T-helper 1 cell treated with Interleukin-12 subunit alpha and Interleukin-12 subunit beta and Interleukin-4 antibody, amounts not matched to agents 30 μg/mL and 1 μg/mL, for 36 hours (primary cell): Measurements from ENCODE around the gene ZNF160.
"Not testable (repeated sequence)": the region's sequence is repeated elsewhere in the genome, so short reads cannot be mapped to it uniquely, and the experiment has no call there.

Experiments
- H3K27ac Mint-ChIP-seq: one replicate; pipeline ENCODE4 v1.8.0; 2021; ENCODE audit warnings: mild to moderate bottlenecking, mixed read lengths
- H3K27me3 Mint-ChIP-seq: one replicate; pipeline ENCODE4 v1.8.0; 2021; ENCODE audit warnings: low read depth, mixed read lengths
- H3K36me3 Mint-ChIP-seq: one replicate; pipeline ENCODE4 v1.8.0; 2021; ENCODE audit warnings: low read depth, mixed read lengths
- H3K4me1 Mint-ChIP-seq: one replicate; pipeline ENCODE4 v1.8.0; 2021; ENCODE audit warnings: low read depth, mixed read lengths
- H3K4me3 Mint-ChIP-seq: one replicate; pipeline ENCODE4 v1.8.0; 2021; ENCODE audit warnings: mild to moderate bottlenecking, moderate library complexity, mixed read lengths
- H3K9me3 Mint-ChIP-seq: one replicate; pipeline ENCODE4 v1.8.0; 2021; ENCODE audit warnings: mixed read lengths

Gene ZNF160

DNA sequence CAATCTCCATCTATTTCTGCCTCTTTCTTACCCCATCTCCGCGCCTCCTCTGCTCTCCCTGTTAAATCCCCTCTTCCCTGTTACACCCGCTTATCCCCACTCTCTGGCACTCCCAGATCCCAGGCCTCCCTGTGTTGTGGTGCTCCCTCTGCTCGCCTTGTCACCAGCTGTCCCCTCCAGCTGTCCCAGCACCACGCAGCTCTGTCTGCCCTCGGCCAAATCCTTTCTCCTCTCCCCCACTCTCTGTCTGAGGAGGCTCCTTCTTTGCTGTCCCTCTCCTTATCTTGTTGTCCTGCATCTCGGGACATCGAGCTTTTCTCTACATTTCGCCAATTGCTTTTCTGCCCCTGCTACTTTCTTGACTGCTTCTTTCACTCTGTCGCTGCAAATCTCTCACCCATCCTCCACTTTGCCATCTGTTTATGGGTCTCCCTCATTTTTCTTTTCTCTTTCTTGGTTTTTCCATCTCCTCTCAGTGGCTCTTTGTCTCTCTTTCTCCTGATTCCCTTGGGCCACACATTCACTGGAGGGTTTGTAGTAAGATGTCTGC lies 941 bp downstream of the ZNF160 start:
- H3K27ac Mint-ChIP-seq: peak overlapping the region; percentile 86
- peaks cover 15% of the 10 kb centered on the region for H3K4me1 Mint-ChIP-seq
- peak overlapping the region; percentile 87 for H3K4me3 Mint-ChIP-seq
- peaks cover 35% of the 10 kb centered on the region for H3K36me3 Mint-ChIP-seq
- no peaks in the 10 kb centered on the region for H3K27me3 Mint-ChIP-seq
- H3K9me3 Mint-ChIP-seq: peaks cover 39% of the 10 kb centered on the region

DNA sequence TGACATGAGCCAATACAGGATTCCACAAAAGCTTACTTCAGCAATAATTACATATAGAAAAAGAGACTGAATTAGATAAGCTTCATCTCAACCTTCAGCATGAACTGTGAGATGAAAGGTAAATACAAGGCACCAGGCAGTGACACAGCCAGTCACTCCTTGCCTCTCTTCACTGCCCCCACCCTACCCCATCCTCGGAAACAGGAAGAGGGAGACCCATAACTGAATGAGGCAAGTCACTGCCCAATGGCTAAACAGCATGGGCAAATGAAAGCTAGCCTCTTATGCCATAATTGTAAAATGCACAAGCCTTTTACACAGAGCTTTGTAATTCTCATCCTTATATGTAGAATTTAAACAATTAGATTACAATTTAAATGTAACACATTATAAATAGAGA lies 1.7 kb downstream of the ZNF160 start:
- H3K4me3 Mint-ChIP-seq: peak overlapping the region; percentile 87
- peaks cover 35% of the 10 kb centered on the region for H3K9me3 Mint-ChIP-seq
- peaks cover 15% of the 10 kb centered on the region for H3K4me1 Mint-ChIP-seq
- H3K27ac Mint-ChIP-seq: peak overlapping the region; percentile 86
- no peaks in the 10 kb centered on the region for H3K27me3 Mint-ChIP-seq
- H3K36me3 Mint-ChIP-seq: peaks cover 38% of the 10 kb centered on the region

DNA sequence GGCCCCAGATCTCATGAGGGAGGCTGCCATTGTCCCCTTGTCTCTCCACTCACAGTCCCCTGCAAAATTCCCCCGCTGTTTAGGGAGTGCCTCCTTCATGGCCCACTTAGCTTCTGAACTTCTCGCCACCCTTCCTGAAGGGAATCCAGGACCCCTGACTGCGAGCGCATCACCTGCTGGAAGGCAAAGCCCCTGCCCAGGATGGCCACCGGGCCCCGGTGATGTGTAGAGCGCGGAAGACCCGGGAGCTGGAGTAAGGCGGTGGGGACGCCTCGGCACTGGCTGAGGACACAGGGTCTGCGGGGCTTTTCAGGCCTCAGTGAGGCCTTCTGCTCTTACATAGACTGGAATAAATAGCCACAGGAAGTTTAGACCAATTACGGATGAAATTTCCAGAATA lies 4.7 kb downstream of the ZNF160 start:
- H3K9me3 Mint-ChIP-seq: peaks cover 48% of the 10 kb centered on the region
- H3K4me1 Mint-ChIP-seq: peaks cover 14% of the 10 kb centered on the region
- not testable (repeated sequence) for H3K27ac Mint-ChIP-seq, H3K4me3 Mint-ChIP-seq, H3K27me3 Mint-ChIP-seq
- peaks cover 57% of the 10 kb centered on the region for H3K36me3 Mint-ChIP-seq

DNA sequence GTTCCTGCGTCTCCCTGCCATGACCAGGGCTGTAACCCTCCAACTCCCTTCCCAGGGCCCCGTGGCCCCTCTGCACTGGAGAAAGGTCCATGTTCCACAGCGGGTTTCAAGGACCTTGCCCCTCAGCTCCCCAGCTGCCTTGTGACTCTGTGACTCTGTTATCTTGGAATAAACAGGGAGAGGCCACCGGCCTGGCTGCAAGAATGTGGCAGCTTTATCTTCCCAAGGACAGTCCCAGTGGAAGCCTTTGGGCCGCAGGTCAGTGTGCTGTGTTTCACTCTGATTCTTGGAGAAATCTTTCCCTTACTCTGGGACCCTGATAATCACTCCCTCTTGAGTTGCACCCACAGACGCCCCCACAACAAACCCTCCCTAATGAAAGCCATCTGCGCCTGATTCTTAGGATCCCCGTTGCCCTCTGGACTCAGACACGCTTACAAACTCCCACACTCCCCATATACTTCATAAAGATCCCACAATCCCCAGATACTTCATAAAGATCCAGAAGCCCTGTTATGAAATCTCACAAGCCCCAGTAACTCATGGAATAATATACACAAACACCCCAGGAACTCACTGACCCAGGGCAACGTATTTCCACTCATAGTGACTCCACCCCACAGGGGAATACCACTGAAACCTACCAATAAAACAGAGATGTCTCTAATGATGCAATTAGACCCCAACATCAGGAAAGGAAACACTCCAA lies 6.1 kb downstream of the ZNF160 start:
- H3K27ac Mint-ChIP-seq, H3K4me3 Mint-ChIP-seq, H3K27me3 Mint-ChIP-seq, H3K4me1 Mint-ChIP-seq: not testable (repeated sequence)
- H3K9me3 Mint-ChIP-seq: peaks cover 60% of the 10 kb centered on the region
- peaks cover 64% of the 10 kb centered on the region for H3K36me3 Mint-ChIP-seq

DNA sequence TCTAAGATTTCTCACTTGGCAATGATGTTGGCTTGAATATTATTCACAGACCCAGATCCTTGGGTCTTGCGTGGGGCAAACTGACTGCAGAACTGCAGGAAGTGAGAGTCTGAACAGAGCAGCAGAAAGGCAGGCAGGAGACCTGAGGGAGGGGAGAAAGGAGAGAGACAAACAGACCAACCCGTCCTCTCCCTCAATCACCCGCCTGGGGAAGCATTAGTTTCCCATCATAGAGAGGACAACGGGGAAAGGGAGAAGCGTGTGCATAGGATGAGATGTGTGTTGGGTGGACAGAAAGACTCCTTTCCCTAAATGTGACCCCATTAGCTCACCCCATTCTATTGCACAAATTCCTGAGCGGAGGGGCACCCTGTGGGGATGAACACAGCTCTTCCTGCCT lies 6.6 kb downstream of the ZNF160 start:
- H3K4me1 Mint-ChIP-seq: not testable (repeated sequence)
- H3K36me3 Mint-ChIP-seq: peaks cover 68% of the 10 kb centered on the region
- peaks cover 59% of the 10 kb centered on the region for H3K9me3 Mint-ChIP-seq

DNA sequence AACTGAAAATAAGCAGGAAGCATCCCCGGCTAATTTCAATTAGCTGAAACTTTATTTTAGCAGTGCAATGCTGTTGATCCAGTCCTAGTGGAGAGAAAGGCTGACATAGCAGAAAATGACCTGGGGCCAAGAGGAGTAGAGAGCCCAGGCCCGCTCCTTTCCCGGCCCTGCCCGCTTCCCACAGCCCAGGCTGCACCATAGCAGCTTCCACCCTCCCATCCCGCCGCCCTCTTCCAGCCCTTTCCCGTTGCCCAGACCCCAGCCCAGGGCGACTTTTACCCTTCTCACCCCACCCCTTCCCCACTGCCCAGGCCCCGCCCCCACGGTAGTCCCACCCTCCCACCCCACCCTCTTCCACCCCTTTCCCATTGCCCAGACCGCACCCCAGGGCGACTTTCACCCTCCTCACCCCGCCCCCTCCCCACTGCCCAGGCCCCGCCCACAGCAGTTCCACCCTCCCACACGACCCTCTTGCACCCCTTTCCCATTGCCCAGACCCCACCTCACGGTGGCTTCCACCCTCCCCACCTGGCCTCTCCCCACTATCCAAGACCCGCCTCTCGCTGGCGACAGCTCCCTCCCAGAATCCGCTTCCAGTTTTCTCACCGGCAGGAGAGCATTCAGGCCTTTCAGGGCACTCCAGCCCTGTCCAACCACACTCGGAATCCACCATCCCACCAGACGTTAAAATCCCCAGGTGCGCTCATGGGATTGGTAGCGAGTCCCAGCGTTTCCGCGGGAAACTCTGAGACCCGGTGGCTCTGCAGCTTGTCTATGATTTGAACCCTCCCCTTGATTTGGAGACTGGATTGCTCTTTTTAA lies 8.3 kb downstream of the ZNF160 start:
- Mint-ChIP-seq H3K27me3 (no peaks in the 10 kb centered on the region), H3K36me3 (peaks cover 78% of the 10 kb centered on the region), H3K9me3 (peaks cover 66% of the 10 kb centered on the region), H3K4me3 (no peak overlapping the region), H3K4me1 (peaks cover 5% of the 10 kb centered on the region), H3K27ac (no peak overlapping the region)

More for the DNA sequence above, 6.6 kb downstream of the ZNF160 start:
- not testable (repeated sequence) for H3K4me3 Mint-ChIP-seq, H3K27ac Mint-ChIP-seq, H3K27me3 Mint-ChIP-seq

DNA sequence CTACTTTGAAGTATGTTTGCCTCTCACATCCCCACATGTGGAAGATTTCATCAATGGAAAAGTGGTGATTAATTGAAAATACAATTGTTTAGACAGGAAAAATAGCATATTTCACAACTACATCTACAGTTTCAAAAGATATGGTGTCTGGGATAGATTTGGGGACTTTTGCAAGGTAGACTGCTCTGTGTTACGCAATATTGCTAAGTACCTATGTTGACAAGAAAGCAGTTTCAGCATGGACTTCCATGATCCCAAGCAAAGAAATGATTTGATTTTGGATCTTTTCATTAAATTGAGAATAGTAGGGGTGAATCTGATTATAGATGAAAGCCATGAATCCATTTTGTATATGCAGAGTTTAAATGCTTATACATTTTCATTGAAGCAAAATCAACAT lies 10.5 kb downstream of the ZNF160 start:
- H3K9me3 Mint-ChIP-seq: peaks cover 54% of the 10 kb centered on the region
- H3K27ac Mint-ChIP-seq: no peak overlapping the region
- peaks cover 78% of the 10 kb centered on the region for H3K36me3 Mint-ChIP-seq
- no peaks in the 10 kb centered on the region for H3K27me3 Mint-ChIP-seq
- no peak overlapping the region for H3K4me3 Mint-ChIP-seq
- peaks cover 2% of the 10 kb centered on the region for H3K4me1 Mint-ChIP-seq

DNA sequence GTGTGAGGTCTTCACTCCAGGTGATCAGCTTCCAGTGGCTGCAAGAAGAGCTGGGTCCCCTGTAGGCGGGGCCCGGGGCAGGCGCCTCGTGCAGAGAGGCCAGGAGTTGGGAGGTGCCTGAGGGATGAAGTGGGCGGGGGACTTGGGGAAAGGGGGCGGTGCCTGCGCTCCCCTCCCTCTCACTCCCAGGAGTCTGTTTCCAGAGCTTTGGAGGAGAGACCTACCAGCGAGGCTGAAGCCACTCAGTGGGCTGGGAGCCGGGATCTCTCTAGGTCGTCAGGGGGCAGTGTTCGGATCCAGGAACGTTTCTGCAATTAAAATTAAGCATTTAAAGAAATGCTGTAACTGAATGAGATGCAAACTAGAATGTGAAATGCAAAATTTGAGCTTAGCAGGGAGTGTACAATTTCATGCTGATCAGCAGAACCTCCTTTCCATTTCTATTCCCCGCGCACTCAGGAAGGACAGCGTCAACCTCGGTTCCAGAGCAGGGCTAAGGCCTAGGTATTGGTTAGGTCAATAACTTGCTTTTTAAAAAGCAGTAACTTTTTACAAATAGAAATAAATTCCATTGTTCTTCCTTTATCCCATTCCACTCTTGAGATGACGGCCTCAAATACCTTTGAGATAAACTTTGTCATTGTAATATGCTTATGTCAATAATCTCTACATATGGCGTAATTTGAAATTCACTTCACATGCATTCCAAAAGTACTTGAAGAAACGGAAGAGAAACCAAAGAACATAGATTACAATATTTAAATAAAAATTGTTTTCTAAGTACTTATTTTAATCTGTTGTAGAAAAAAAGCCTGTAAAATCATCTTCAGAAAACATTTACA lies 11.6 kb downstream of the ZNF160 start:
- no peak overlapping the region for H3K4me3 Mint-ChIP-seq
- peaks cover 52% of the 10 kb centered on the region for H3K9me3 Mint-ChIP-seq
- H3K4me1 Mint-ChIP-seq: peaks cover 2% of the 10 kb centered on the region
- H3K27me3 Mint-ChIP-seq: no peaks in the 10 kb centered on the region
- peaks cover 80% of the 10 kb centered on the region for H3K36me3 Mint-ChIP-seq
- H3K27ac Mint-ChIP-seq: no peak overlapping the region

DNA sequence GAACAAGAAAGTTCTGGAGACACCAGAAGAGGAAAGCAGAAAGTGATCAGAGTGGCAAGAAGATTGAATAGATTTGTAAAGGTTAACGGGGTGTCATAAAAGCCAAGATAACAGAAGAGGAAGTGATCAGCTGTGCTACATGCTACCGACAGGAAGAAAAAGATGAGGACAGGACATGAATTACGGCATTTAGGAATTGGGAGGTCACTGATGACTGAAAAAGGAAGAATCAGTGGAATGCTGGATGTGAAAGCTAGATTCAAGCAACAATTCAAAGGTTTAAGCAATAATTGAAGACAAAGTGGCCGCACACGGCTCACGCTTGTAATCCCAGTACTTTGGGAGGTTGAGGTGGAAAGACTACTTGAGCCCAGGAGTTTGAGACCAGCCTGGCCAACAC lies 15.1 kb downstream of the ZNF160 start:
- Mint-ChIP-seq H3K4me3 (no peak overlapping the region), H3K27me3 (no peaks in the 10 kb centered on the region), H3K9me3 (peaks cover 65% of the 10 kb centered on the region), H3K27ac (no peak overlapping the region), H3K4me1 (no peaks in the 10 kb centered on the region), H3K36me3 (peaks cover 89% of the 10 kb centered on the region)

DNA sequence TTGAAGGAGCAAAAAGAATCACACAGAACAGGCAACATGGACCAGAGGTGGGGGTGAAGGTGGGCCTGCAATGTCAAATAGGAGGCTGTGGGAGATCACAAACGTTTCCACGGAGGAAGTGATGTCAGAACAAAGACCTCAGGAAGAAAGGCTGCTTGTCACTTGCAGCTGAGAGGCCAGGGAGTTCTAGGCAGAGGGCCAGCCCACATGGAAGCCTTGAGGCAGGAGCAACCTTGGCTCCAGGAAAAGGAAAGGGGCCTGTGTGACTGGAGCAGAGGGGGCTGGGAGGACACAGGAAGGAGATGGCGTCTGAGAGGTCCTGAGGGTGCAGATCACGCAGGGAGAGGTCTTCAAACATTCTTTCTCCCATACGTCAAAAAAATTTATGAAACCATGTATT lies 16.3 kb downstream of the ZNF160 start:
- no peak overlapping the region for H3K27ac Mint-ChIP-seq
- no peaks in the 10 kb centered on the region for H3K27me3 Mint-ChIP-seq
- H3K36me3 Mint-ChIP-seq: peaks cover 93% of the 10 kb centered on the region
- no peak overlapping the region for H3K4me3 Mint-ChIP-seq
- peaks cover 68% of the 10 kb centered on the region for H3K9me3 Mint-ChIP-seq
- no peaks in the 10 kb centered on the region for H3K4me1 Mint-ChIP-seq

DNA sequence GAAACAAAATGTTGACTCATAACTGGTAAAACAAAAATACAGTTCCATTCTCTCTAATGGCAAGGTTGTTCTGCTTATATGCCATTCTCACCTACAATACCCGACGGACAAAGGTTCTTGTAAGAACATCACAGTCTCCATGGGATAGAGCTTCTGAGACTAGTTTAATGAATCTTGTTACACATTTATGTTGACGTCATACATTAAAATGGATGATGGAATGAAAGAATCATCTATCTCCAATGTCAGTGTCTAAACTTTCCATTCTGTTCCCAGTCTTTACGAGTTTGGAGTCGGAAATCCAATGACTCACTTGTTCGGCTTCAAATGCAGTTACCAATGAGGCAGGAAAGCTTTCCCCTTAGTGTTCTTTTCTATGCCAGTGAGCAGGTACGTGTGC lies 17.7 kb downstream of the ZNF160 start:
- H3K4me1 Mint-ChIP-seq: no peaks in the 10 kb centered on the region
- H3K36me3 Mint-ChIP-seq: peaks cover 94% of the 10 kb centered on the region
- H3K27ac Mint-ChIP-seq: no peak overlapping the region
- no peaks in the 10 kb centered on the region for H3K27me3 Mint-ChIP-seq
- no peak overlapping the region for H3K4me3 Mint-ChIP-seq
- peaks cover 77% of the 10 kb centered on the region for H3K9me3 Mint-ChIP-seq

DNA sequence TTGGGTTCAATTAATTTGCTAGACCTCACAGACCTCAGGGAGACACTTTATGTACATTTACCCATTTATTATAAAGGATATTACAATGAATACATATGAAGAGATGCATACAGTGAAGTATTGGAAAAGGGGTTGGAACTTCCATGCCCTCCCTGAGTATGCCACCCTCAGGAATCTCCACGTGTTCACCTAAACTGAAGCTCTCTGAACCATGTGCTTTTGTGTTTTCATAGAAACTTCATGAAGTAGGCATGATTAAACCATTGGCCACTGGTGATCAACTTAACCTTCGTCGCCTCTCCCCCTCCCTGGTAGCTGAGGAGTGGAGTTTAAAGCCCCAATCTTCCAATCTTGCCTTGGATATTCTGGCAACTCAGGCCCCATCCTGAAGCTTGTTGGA lies 20.3 kb downstream of the ZNF160 start:
- H3K27ac Mint-ChIP-seq: no peak overlapping the region
- H3K9me3 Mint-ChIP-seq: peaks cover 86% of the 10 kb centered on the region
- peaks cover 93% of the 10 kb centered on the region for H3K36me3 Mint-ChIP-seq

DNA sequence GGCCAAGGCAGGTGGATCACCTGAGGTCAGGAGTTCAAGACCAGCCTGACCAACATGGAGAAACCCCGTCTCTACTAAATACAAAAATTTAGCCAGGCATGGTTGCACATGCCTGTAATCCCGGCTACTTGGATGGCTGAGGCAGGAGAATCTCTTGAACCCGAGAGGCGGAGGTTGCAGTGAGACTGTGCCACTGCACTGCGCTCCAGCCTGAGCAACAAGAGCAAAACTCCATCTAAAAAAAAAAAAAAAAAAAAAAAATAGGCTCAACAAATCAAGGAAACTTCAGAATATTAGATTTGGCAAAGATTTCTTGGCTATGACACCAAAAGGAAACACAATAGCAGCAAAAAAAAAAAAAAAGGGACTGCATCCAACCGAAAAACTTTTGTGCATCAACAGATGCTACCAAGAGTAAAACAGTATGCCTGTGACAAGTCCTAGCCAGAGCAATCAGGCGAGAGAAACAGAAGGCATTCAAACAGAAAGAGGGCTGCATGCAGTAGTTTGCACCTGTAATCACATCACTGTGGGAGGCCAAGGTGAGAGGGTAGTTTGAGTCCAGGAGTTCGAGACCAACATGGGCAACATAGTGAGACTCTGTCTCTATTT lies 23.8 kb downstream of the ZNF160 start:
- H3K27ac Mint-ChIP-seq: no peak overlapping the region

More for the DNA sequence above, 20.3 kb downstream of the ZNF160 start:
- H3K4me1 Mint-ChIP-seq: no peaks in the 10 kb centered on the region
- no peak overlapping the region for H3K4me3 Mint-ChIP-seq
- H3K27me3 Mint-ChIP-seq: no peaks in the 10 kb centered on the region

DNA sequence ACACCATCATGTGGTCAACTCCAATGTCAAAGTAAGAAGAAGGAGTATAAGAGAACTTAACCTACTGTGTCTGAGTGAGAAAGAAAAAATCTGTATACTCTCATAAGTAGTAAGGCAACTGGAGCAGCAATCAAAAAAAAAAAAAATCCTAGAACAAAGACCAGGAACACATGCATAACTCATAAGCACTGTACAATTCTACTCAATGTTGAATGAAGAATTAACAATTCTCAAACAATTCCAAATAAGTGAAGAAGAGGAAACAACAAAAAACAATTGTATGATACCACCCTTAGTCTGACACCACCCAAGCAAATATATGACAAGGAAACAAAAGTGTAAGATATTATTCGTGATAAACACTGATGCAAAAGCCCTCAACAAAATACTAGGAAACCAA lies 24.6 kb downstream of the ZNF160 start:
- H3K4me1 Mint-ChIP-seq: no peaks in the 10 kb centered on the region
- H3K27ac Mint-ChIP-seq: no peak overlapping the region

More for the DNA sequence above, 23.8 kb downstream of the ZNF160 start:
- H3K4me1 Mint-ChIP-seq: no peaks in the 10 kb centered on the region
- H3K36me3 Mint-ChIP-seq: peaks cover 94% of the 10 kb centered on the region
- H3K27me3 Mint-ChIP-seq: no peaks in the 10 kb centered on the region
- peaks cover 83% of the 10 kb centered on the region for H3K9me3 Mint-ChIP-seq
- H3K4me3 Mint-ChIP-seq: no peak overlapping the region

More for the DNA sequence above, 24.6 kb downstream of the ZNF160 start:
- Mint-ChIP-seq H3K4me3 (no peak overlapping the region), H3K36me3 (peaks cover 93% of the 10 kb centered on the region), H3K27me3 (no peaks in the 10 kb centered on the region), H3K9me3 (peaks cover 82% of the 10 kb centered on the region)
